Neural cell (in vitro differentiated cells): Measurements from ENCODE around the gene IL3. TPM values are rescaled to one million over a fixed set of nuclear protein-coding genes. Genes with fewer than 3 reads are reported as not detected.

ENCODE experiments used
- H2AFZ ChIP-seq: fragments of 200-600, 300-800 bp; sonication (generic), shearing (Covaris generic); 2 replicates; pipeline ENCODE4 v1.6.0; 2014; ENCODE audit warnings: low read depth, mild to moderate bottlenecking, antibody characterized with exemption, low read length, moderate library complexity
- H3F3A ChIP-seq: fragments of 200-600 bp; shearing (Covaris generic); 2 replicates; pipeline ENCODE4 v1.6.1; 2016; ENCODE audit warnings: mild to moderate bottlenecking, moderate library complexity, mixed read lengths, antibody characterized with exemption, low read length; ENCODE audit not compliant: insufficient read depth, poor library complexity, severe bottlenecking
- H3K27ac ChIP-seq: fragments of 200-600, 300-800 bp; sonication (generic), shearing (Covaris generic); 2 replicates; pipeline ENCODE4 v1.5.1; 2014; ENCODE audit warnings: mild to moderate bottlenecking, low read length, moderate library complexity
- H3K27me3 ChIP-seq: fragments of 300-800, 200-600 bp; sonication (generic), shearing (Covaris generic); 2 replicates; pipeline ENCODE4 v1.6.0; 2014; ENCODE audit warnings: mild to moderate bottlenecking, low read depth, low read length, moderate library complexity; ENCODE audit not compliant: insufficient read depth
- H3K36me3 ChIP-seq: fragments of 300-800, 200-600 bp; sonication (generic), shearing (Covaris generic); 2 replicates; pipeline ENCODE4 v1.5.1; 2014; ENCODE audit warnings: mild to moderate bottlenecking, antibody characterized with exemption, low read length, moderate library complexity; ENCODE audit not compliant: insufficient read depth
- H3K4me2 ChIP-seq: fragments of 300-800, 200-600 bp; sonication (generic), shearing (Covaris generic); 2 replicates; pipeline ENCODE4 v1.6.0; 2014; ENCODE audit warnings: mild to moderate bottlenecking, low read length
- H3K4me3 ChIP-seq: fragments of 300-800, 200-600 bp; sonication (generic), shearing (Covaris generic); 2 replicates; pipeline ENCODE4 v1.5.1; 2014; ENCODE audit warnings: mild to moderate bottlenecking, low read length, moderate library complexity
- H3K79me2 ChIP-seq: fragments of 200-600 bp; shearing (Covaris generic); replicated peaks from 2 replicates; pipeline ENCODE4 v1.6.0; 2014; ENCODE audit warnings: mild to moderate bottlenecking, low read length, moderate library complexity; ENCODE audit not compliant: insufficient read depth
- H3K9ac ChIP-seq: fragments of 300-800, 200-600 bp; sonication (generic), shearing (Covaris generic); 2 replicates; pipeline ENCODE4 v1.6.1; 2016; ENCODE audit warnings: mild to moderate bottlenecking, low read length, mixed read lengths
- H3K9me2 ChIP-seq: fragments of 200-600 bp; shearing (Covaris generic); 2 replicates; pipeline ENCODE4 v1.6.1; 2016; ENCODE audit warnings: mild to moderate bottlenecking, low read length, mixed read lengths; ENCODE audit not compliant: insufficient read depth
- H3K9me3 ChIP-seq: fragments of 200-600, 300-800 bp; sonication (generic), shearing (Covaris generic); 2 replicates; pipeline ENCODE4 v1.6.1; 2016; ENCODE audit warnings: mild to moderate bottlenecking, mixed run types, low read length, moderate library complexity, mixed read lengths
- H4K20me1 ChIP-seq: fragments of 200-600 bp; shearing (Covaris generic); 2 replicates; pipeline ENCODE4 v1.6.1; 2016; ENCODE audit warnings: mild to moderate bottlenecking, mixed run types; ENCODE audit not compliant: insufficient read depth
- CTCF ChIP-seq: fragments of 450-650 bp; IDR thresholded peaks from 2 replicates; pipeline ENCODE4 v1.5.1; 2014; ENCODE audit warnings: antibody characterized with exemption, mild to moderate bottlenecking, moderate library complexity; ENCODE audit not compliant: poor library complexity, severe bottlenecking
- EP300 ChIP-seq: fragments of 450-650 bp; conservative IDR thresholded peaks from 2 replicates; pipeline ENCODE4 v1.6.1; 2014; ENCODE audit warnings: antibody characterized with exemption, mild to moderate bottlenecking, moderate library complexity; ENCODE audit not compliant: poor library complexity, severe bottlenecking
- EZH2 ChIP-seq: fragments of 200-600, 300-800 bp; shearing (Covaris generic), sonication (generic); IDR thresholded peaks from 2 replicates; pipeline ENCODE4 v1.6.1; 2014; ENCODE audit warnings: antibody characterized with exemption, low read length, borderline replicate concordance, mild to moderate bottlenecking; ENCODE audit not compliant: insufficient read depth, poor library complexity, severe bottlenecking
- MXI1 ChIP-seq: fragments of 450-650 bp; conservative IDR thresholded peaks from 2 replicates; pipeline ENCODE4 v1.6.1; 2014; ENCODE audit warnings: antibody characterized with exemption, mild to moderate bottlenecking; ENCODE audit not compliant: poor library complexity, severe bottlenecking
- POLR2AphosphoS5 ChIP-seq: IDR thresholded peaks from 2 replicates; pipeline ENCODE4 v1.6.1; 2012
- RAD21 ChIP-seq: fragments of 450-650 bp; conservative IDR thresholded peaks from 2 replicates; pipeline ENCODE4 v1.6.1; 2014; ENCODE audit warnings: antibody characterized with exemption, mild to moderate bottlenecking, moderate library complexity
- REST ChIP-seq: IDR thresholded peaks from 2 replicates; pipeline ENCODE4 v1.6.1; 2012; ENCODE audit warnings: borderline replicate concordance
- SMC3 ChIP-seq: fragments of 450-650 bp; conservative IDR thresholded peaks from 2 replicates; pipeline ENCODE4 v1.6.1; 2014; ENCODE audit warnings: antibody characterized with exemption, mild to moderate bottlenecking, moderate library complexity; ENCODE audit not compliant: poor library complexity
- TAF1 ChIP-seq: IDR thresholded peaks from 2 replicates; pipeline ENCODE4 v1.6.1; 2012; ENCODE audit warnings: low read depth
- polyA plus RNA-seq: library from polyadenylated mRNA; depleted of rRNA; stranded (reverse); fragments of >200 nt; gene quantifications from 2 replicates; pipeline ENCODE4 v1.2.3, GENCODE V29; 2014

The IL3 gene
- polyA plus RNA-seq, 1 donor from 2014 or later = not detected

- Histone ChIP-seq H3K27ac (no peak overlapping the region), H3K36me3 (no peaks in the 10 kb centered on the region), H2AFZ (no peak overlapping the region), H3K9me3 (no peaks in the 10 kb centered on the region), H4K20me1 (no peaks in the 10 kb centered on the region), H3K79me2 (no peaks in the 10 kb centered on the region), H3K9ac (no peak overlapping the region), H3K9me2 (no peaks in the 10 kb centered on the region), H3K4me2 (no peak overlapping the region), H3K27me3 (no peaks in the 10 kb centered on the region), H3K4me3 (no peak overlapping the region), H3F3A (no peaks in the 10 kb centered on the region)
- TF ChIP-seq EP300 (no peak), POLR2AphosphoS5 (no peak), TAF1 (no peak), MXI1 (no peak), SMC3 (no peak), CTCF (no peak), RAD21 (no peak), REST (no peak)
Measured at GRCh38 chr5:132069561-132069960, 9.1 kb downstream of the IL3 start.

- TF ChIP-seq SMC3 (no peak), RAD21 (no peak), CTCF (no peak), MXI1 (no peak), EZH2 (no peak), REST (no peak), TAF1 (no peak), EP300 (no peak), POLR2AphosphoS5 (no peak)
- no peak overlapping the region for H3K4me3 ChIP-seq
Measured at GRCh38 chr5:132069994-132070393, 9.5 kb downstream of the IL3 start.

More at GRCh38 chr5:132069994-132070393, 9.5 kb downstream of the IL3 start:
- Histone ChIP-seq H3K9me3 (no peaks in the 10 kb centered on the region), H3K79me2 (no peaks in the 10 kb centered on the region), H2AFZ (no peak overlapping the region), H3K36me3 (no peaks in the 10 kb centered on the region), H3K27ac (no peak overlapping the region), H3K9me2 (no peaks in the 10 kb centered on the region), H4K20me1 (no peaks in the 10 kb centered on the region), H3K4me2 (no peak overlapping the region), H3K27me3 (no peaks in the 10 kb centered on the region), H3F3A (no peaks in the 10 kb centered on the region), H3K9ac (no peak overlapping the region)
